ENCODE data around the gene EPHB3. TPM values are rescaled to one million over a fixed set of nuclear protein-coding genes. Genes with fewer than 3 reads are reported as not detected.
A peak's percentile ranks its signal among the peaks of the same experiment; 100 is the strongest.

The EPHB3 gene
- total and polyA plus RNA-seq, 4 donors = 3.1 to 20.5 (median 7.7) TPM

DNA sequence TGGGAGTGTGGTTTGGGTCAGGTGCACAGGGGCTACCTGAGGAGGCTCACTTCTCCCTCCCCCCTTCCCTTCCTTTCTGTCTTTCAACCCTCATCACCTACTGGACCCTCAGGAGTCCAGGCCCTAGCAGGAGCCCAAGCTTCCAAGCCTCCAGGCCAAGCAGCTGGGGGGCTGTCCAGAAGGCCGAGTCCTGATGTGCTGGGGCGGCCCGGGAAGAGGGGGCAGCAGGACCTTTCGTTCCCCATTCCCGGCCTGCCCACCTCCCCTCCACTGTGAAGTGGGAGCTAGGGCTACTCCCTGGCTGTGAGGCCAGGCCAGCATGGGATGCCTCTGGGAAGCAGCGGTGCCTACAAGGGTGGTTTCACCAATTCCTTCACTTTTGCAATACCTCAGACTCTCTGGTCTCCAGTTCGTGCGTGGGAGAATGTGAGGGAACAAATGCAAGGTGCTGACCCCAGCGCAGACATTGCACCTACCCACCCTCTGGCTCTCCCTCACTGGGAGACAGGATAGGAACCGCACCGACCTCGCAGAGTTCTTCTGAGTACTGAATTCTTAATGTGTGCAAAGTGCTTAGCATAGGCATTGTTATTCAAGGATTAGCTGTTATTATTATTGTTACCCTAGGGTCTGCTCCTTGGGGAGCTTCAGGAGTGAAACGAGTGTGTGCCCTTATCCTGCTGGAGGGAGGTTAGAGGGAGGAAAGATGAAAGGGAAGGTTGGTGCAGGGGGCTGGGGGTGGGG lies 2.5 kb downstream of the EPHB3 start:
- H3K9me3 ChIP-seq (ENCODE audit: control insufficient read depth in 4 of 4, insufficient read depth in 3 of 4, low read length in 3 of 4) = no peaks in the 10 kb centered on the region
- H3K9ac ChIP-seq (ENCODE audit: insufficient read depth in 1 of 2, low read length in 2 of 2) = peak overlapping the region in 1 of 2 donors; percentile 79
- no peaks in the 10 kb centered on the region for H3K36me3 ChIP-seq (ENCODE audit: control insufficient read depth in 4 of 4, insufficient read depth in 4 of 4, low read length in 4 of 4)
- DNase-seq = no peak
- ATAC-seq (ENCODE audit: insufficient read depth, low FRiP score) = no peak
- WGBS, 2 donors = 61 to 81% methylated on average over 12 to 13 of the region's 13 CpGs
- no peak overlapping the region for H3K4me3 ChIP-seq
- H3K27me3 ChIP-seq (ENCODE audit: control insufficient read depth in 3 of 3, insufficient read depth in 3 of 3, low read length in 2 of 3) = no peaks in the 10 kb centered on the region
- peak overlapping the region in 1 of 2 donors; percentile 79 for H3K27ac ChIP-seq (ENCODE audit: low read depth in 1 of 2, low read length in 1 of 2)
- peaks cover 0 to 67% (median 45%) of the 10 kb centered on the region in 5 donors for H3K4me1 ChIP-seq (ENCODE audit: control insufficient read depth in 5 of 5, insufficient read depth in 5 of 5, low read length in 5 of 5)
- TF ChIP-seq, protein P1, sequence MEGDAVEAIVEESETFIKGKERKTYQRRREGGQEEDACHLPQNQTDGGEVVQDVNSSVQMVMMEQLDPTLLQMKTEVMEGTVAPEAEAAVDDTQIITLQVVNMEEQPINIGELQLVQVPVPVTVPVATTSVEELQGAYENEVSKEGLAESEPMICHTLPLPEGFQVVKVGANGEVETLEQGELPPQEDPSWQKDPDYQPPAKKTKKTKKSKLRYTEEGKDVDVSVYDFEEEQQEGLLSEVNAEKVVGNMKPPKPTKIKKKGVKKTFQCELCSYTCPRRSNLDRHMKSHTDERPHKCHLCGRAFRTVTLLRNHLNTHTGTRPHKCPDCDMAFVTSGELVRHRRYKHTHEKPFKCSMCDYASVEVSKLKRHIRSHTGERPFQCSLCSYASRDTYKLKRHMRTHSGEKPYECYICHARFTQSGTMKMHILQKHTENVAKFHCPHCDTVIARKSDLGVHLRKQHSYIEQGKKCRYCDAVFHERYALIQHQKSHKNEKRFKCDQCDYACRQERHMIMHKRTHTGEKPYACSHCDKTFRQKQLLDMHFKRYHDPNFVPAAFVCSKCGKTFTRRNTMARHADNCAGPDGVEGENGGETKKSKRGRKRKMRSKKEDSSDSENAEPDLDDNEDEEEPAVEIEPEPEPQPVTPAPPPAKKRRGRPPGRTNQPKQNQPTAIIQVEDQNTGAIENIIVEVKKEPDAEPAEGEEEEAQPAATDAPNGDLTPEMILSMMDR (IDR thresholded peaks at IDR 0.05; ENCODE audit: control extremely low read depth, extremely low read depth) = no peak

DNA sequence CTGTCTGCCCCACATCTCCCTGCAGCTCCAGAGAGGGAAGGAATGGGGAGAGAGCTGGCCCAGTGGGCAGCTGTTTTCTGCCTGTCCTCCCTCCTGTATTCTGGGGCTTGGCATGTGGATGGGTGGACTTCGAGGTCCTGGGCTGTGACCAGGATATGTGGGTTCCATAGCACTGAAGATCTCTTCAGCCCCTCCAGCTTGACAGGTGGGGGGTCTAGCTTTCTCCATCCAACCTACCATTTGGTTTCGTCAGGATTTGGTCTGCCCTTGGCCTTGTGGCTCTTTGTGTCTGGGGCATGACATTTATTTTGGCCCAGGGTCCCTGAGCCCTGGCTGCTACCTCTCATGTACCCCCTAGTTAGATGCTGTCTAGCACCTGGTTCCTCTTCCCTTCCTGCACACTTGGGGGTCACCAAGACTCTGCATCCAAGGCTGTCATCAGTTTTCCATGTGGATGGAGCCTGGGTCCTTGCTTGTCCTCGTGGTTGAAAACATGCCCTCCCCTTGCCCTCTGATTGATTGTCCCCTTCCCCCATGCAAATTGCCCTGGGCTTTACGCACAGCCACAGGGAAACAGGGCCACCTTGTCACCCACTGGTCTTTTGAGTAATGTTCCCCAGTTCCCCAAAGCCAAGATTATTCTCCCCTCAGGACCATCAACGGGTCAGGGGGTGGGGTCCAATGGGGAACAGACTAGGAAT lies 3.2 kb downstream of the EPHB3 start:
- DNase-seq (no peak), ATAC-seq (ENCODE audit: insufficient read depth, low FRiP score) (no peak)
- TF ChIP-seq, protein P1 (IDR thresholded peaks at IDR 0.05; ENCODE audit: control extremely low read depth, extremely low read depth) = no peak
- Histone ChIP-seq H3K36me3 (ENCODE audit: control insufficient read depth in 4 of 4, insufficient read depth in 4 of 4, low read length in 4 of 4) (no peaks in the 10 kb centered on the region), H3K4me1 (ENCODE audit: control insufficient read depth in 5 of 5, insufficient read depth in 5 of 5, low read length in 5 of 5) (peaks cover 0 to 72% (median 45%) of the 10 kb centered on the region in 5 donors), H3K9ac (ENCODE audit: insufficient read depth in 1 of 2, low read length in 2 of 2) (peak overlapping the region in 1 of 2 donors; percentile 19), H3K27ac (ENCODE audit: low read depth in 1 of 2, low read length in 1 of 2) (peak overlapping the region in 1 of 2 donors; percentile 79), H3K4me3 (no peak overlapping the region), H3K9me3 (ENCODE audit: control insufficient read depth in 4 of 4, insufficient read depth in 3 of 4, low read length in 3 of 4) (no peaks in the 10 kb centered on the region), H3K27me3 (ENCODE audit: control insufficient read depth in 3 of 3, insufficient read depth in 3 of 3, low read length in 2 of 3) (no peaks in the 10 kb centered on the region)
- 71 to 83% methylated on average over 5 of the region's 5 CpGs for WGBS, 2 donors

DNA sequence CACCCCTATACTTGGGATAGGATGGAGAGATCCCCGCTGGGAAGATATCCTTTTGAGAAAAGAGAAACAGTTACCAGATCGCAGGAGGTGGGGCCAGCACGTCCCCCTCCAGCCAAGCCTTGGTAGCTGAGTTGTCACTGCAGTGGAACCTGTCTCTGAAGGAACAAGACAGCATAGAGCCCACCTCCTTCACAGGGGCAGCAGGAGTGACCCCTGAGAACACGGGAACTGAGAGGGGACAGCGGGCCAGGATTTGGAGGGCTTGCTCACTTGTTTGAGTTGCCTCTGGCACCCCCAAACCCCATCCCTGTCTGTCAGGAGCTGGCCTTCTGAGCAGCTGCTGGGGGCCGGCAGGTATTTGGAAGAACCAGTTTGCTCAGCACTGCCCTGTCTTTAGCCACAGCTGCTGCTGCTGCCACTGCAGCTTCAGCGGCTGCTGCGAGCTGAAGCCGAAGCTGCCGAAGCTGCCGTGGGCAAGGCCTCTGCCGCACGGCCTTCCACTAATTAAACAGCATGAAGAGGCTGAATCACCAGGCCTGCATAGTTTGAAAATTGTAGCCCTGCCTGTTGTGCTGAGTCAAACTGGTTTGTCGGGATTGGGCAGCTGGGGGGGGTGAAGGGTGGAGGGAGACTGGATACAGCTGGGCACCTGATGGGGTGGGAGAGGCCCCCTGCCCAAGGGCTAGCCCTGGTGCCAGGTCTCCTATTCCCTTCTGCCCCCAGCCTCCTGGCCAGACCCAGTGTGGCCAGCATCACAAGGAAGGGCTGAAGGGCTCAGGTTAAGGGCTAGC lies 4.0 kb downstream of the EPHB3 start:
- peaks cover 0 to 78% (median 43%) of the 10 kb centered on the region in 5 donors for H3K4me1 ChIP-seq (ENCODE audit: control insufficient read depth in 5 of 5, insufficient read depth in 5 of 5, low read length in 5 of 5)
- DNase-seq = peak; percentile 79 to 89 (median 88)
- no peak overlapping the region for H3K4me3 ChIP-seq
- peak; percentile 15 for ATAC-seq (ENCODE audit: insufficient read depth, low FRiP score)
- peak overlapping the region in 1 of 2 donors; percentile 2 for H3K9ac ChIP-seq (ENCODE audit: insufficient read depth in 1 of 2, low read length in 2 of 2)
- H3K9me3 ChIP-seq (ENCODE audit: control insufficient read depth in 4 of 4, insufficient read depth in 3 of 4, low read length in 3 of 4) = no peaks in the 10 kb centered on the region
- no peaks in the 10 kb centered on the region for H3K36me3 ChIP-seq (ENCODE audit: control insufficient read depth in 4 of 4, insufficient read depth in 4 of 4, low read length in 4 of 4)
- peak overlapping the region in 1 of 2 donors; percentile 79 for H3K27ac ChIP-seq (ENCODE audit: low read depth in 1 of 2, low read length in 1 of 2)
- TF ChIP-seq, protein P1 (IDR thresholded peaks at IDR 0.05; ENCODE audit: control extremely low read depth, extremely low read depth) = no peak
- 50 to 77% methylated on average over 14 of the region's 14 CpGs for WGBS, 2 donors
- no peaks in the 10 kb centered on the region for H3K27me3 ChIP-seq (ENCODE audit: control insufficient read depth in 3 of 3, insufficient read depth in 3 of 3, low read length in 2 of 3)
